Measurements from ENCODE around the gene PCDH17.

Gene PCDH17

DNA sequence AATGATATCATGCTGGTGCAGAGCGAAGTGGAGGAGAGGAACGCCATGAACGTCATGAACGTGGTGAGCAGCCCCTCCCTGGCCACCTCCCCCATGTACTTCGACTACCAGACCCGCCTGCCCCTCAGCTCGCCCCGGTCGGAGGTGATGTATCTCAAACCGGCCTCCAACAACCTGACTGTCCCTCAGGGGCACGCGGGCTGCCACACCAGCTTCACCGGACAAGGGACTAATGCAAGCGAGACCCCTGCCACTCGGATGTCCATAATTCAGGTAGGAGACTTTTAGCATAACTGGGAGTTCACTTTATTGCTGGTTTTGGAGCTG, 3.3 kb downstream of the PCDH17 start:
- DNase-seq (ENCODE audit: low read depth) = no peak

DNA sequence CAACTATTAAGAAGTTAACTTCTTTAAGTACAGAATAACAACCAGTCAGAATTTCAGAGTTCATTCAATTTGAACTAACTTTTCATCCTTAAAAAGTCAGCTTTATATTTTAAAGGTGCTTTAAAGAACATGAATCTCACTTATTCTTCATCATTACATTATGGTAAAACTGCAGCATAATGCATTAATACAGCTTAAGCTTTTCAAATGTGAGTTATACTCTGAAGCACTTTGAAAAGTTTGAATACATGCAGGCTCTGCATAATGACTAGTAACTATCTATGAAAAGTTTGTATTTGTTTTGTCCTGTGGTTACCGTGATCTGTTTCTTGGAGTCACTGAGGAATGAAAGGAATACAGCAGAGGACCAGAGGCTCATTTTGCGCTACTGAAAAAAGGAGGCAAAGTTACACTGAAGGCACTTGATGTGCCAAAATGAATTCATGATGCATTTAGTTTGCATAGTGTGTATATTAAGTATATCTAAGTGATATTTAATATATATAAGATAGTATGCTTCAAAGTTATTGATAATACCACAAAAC, 4.1 kb downstream of the PCDH17 start:
- DNase-seq (ENCODE audit: low read depth) = no peak

DNA sequence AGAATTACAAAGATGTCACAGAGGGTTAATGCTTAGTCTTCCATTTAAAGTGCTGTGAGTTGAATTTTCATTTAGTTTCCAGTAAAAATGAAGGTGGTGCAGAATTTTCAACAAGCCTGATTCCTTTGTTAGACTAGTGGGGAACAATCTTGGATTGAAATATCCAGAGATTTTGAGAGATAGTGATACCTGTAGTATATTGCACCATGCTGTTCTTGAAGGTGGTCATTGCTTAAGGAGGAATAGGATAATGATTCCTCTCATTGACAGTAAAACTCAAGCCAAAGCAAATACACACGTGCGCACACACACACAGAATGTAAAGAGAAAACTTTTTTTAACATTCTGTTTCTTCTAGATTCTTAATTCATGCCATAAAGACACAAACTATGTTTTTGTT, 5.3 kb downstream of the PCDH17 start:
- no peak for DNase-seq (ENCODE audit: low read depth)

DNA sequence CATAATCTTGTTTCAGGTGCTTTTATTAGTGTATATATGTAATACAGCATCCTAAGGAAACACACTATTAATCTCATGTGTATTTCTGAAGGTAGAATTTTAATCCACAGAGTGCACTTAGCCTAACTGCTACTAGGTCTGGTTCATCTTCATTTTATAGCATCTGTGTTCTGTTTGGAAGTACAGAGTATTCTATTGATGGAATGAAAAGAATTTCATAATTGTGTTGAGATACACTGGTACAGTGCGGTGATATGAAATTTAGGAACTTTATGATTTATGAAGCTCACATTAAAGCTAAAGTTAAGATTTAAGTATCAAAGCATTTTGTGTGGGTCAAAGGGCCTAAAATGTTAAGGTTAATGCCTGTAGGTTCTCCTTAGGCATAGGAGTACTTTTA, 6.0 kb downstream of the PCDH17 start:
- no peak for DNase-seq (ENCODE audit: low read depth)

DNA sequence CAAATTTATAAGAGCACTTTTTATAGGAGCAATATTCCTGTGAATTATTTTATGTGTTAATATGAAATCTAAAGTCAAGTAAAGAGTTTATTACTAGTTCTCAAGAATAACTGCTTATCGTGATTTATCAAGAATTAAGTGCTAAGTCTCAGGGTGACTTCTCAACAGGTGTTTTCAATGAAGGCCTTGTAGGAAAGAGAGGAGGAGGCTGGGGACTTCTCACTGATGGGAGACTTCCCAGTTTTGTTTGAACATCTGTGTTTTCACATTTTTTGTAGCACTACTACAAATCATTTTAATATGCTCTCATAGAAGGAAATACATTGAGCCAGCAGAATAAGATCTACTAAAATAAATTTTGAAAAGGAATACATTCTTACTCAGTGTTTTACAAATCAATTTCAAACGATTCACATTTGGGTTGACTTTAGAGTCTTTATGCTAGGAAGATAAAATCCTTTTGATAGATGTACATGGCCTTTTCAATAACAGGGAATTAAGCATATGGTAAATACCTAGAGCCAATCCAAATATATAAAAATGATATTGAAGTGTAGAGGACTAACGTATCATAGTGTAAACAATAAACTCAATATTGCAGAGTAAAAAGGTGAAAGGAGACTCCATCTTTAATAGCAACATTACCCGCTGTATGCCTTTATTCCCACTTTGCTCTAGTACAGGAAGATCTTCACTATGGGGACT, 6.8 kb downstream of the PCDH17 start:
- no peak for DNase-seq (ENCODE audit: low read depth)

DNA sequence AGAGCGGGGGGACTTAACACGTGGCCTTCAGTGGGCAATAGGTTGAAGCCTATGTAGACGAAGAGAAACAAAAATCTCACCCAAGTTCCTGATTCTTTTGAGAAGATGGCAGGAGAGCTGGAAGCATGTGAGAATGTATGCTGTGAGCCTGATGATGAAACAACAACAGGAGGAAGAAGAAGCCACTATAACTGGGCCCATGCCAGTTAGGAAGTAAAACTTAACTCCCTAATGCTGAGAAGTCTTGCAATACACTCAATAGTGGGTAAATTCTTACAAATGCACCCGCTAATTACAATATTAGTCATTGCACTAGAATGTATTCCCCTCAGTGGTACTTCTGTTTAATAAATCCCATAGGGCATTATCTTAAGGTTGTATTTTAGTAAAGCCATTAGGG, 9.1 kb downstream of the PCDH17 start:
- DNase-seq (ENCODE audit: low read depth) = no peak

DNA sequence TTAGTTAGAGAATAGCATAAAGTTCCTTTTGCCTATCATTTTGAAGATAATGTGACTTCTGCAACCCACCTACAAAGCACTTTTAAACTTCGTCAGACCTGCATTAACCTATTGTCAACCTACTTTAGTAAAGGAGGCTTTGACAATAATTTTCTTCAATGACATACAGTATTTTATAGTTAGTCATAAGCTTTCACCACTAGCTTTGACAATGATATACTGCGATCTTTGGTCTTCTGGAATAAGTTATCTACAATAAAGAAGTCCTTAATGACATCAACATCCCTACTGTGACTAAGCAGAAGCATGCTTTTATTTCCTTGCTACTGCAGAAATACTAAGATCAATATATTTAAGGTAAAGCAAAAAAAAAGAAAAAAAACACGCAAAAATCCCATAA, 9.5 kb downstream of the PCDH17 start:
- DNase-seq (ENCODE audit: low read depth) = no peak

DNA sequence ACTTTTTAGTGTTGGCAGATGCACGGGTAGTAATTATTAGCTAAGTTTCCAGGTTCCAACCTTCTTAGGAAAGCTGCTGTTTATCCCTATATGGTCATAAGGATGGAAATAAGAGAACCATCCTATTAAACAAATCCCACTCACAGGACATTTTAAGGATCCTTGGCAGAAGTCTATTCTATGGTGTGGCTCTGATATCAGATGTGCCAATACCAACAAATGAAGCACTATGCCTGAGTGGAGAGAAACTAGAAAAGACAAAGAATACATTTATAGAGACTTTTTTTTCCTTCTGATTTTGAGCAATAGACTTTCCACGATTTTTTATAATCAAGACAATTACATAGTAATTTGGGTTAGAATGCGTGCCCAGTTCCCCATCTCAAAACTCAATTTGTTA, 12.6 kb downstream of the PCDH17 start:
- no peak for DNase-seq (ENCODE audit: low read depth)

DNA sequence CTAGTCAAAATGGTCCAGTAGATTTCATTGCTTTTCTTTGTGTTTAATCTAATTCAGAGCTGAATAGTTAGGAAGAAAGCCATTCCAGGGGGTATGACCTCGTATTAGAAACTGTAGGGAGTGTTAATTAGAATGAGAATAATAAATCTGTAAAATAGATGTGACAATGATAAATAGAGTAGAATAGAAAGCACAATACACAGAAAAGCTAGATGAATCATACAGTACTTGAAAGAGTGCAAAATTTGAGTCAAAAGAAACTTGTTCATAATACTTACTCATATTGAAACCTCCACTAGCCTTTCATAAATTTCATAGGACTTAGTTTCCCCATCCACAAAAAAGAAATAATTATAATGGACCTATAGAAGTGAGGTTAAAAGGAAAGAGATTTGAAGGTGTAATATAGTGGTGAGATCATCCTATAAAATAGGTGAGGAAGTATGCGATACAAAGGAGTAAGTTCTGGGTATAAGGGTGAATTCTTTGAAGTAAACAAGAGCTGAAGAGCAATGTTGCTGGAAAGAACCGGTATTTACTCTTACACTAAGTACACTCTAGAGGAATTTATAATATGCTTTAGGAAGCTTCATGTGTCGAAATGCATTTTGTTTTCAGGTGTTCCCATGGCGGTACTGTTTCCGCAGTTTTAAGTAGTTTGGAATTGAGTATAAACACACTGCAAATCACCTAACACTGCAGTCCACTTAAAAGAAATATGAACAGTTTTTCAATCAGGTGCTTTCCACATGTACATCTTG, 21.9 kb downstream of the PCDH17 start:
- DNase-seq (ENCODE audit: low read depth) = no peak

DNA sequence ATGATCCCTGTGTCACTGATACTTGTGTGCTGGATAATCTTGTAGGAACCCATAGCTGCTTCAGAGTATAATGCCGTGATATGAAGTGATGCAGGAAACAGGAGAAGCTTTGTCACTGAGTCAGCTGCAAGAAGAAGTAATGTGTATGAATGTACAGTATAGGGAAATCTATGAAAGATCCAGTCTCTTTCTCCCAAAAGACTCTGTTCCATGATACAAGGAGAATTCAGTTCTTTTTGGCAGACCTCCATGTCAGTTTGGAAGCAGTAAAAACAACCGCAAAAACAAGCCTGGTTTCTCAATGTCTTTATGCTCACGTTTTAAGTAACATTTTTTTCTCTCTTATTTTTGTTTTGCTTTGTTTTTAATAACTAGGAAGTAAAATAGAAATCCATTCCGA, 33.9 kb downstream of the PCDH17 start:
- DNase-seq (ENCODE audit: low read depth) = no peak

DNA sequence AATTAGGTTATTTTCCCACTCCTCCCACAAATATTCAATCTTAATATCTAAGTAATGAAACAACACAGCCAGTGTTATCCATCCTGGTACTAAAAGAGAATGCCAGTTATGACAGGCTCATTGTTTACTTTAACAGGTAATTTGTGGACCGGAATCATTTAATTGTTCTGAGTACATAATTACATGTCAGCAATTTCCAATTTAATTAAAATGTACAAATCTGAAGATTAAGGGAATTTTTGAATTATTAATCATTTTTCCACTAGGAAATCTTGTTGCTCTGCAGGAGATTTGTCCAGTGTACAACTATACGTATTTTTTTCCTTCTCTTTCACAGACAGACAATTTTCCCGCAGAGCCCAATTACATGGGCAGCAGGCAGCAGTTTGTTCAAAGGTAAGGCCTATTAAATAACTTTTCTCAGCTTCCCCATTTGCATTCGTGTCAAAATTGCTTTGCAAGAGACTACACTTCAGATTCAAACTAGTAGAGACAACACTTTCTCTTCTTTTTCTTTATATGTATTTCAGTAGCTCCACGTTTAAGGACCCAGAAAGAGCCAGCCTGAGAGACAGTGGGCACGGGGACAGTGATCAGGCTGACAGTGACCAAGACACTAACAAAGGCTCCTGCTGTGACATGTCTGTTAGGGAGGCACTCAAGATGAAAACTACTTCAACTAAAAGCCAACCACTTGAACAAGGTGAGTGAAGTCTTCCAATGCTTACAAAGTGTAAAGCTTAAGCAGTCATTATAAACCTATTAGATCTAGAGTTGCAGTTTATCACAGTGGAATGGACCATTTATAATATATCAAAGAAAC, 34.8 kb downstream of the PCDH17 start:
- no peak for DNase-seq (ENCODE audit: low read depth)

DNA sequence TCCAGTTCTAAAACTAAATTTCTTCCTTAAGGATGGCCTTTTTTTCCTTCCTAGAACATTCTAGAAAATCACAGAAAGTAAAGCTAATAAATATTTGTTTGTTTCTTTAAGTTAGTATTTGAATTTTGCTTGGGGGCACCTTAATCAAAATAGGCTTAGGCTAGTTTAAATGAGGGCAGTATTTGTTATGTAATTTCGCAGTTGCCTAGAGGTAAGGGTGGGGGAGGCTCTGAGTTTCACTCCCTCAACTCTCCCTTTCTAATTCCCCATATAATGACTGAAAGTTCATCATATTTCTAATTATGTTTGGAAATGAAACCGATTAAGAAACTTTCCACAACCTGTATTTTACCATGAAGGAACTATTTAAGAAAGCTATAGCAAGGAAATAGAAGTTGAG, 40.6 kb downstream of the PCDH17 start:
- DNase-seq (ENCODE audit: low read depth) = no peak

DNA sequence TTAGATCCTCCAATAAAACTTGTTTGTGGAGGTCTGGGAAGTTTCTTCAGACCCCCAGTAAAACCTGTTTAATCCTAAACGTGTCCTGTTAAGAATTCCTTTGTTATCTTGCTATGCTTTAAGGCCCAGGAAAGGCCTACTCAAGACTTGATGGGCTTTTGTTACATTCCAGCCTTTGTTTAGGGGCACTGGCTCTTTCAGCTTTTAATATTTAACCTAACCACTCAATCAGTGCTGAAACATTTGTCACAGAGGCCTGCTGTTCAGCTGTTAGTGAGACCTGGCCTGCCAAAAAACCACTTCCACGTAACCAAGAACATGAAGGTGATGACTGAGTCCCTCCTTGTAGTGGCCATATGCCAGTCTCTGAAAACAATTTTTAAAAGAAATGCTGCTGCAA, 41.7 kb downstream of the PCDH17 start:
- no peak for DNase-seq (ENCODE audit: low read depth)

DNA sequence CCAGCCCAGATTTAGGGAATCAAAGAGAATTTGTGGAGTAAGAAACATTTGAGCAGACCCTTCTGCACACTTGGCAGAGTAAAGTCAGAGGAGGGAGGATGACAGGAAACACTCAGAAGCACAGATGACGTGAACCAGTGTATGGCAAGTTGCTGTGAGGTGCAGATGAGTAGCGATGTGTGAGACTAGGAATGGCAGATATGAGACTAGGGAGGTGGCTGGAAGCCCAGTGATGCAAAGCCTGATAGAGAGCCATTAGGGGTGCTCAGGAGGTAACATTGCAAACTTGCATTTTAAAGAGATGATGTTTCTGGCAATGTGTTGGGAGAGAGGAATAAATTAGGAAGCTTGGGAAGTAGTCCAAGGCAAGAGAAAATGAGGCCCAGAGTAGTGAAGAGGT, 44.0 kb downstream of the PCDH17 start:
- DNase-seq (ENCODE audit: low read depth) = no peak

DNA sequence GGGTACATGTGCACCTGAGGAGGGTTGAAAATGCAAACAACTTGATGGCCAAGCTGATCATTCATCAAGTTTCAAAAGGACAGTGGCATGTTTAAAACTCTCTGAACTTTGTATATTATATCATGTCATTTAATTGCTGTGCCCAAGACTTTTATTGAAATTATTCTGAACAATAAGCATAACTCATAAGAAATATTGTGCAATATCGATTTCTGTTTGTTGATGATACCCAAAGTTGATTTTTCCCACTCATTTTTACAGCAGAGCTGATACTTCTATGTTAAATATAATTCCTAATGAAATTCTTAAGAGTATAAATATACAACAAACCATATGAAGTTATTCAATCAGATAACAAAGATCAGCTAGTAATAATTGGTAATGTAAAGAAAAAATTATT, 49.1 kb downstream of the PCDH17 start:
- no peak for DNase-seq (ENCODE audit: low read depth)

DNA sequence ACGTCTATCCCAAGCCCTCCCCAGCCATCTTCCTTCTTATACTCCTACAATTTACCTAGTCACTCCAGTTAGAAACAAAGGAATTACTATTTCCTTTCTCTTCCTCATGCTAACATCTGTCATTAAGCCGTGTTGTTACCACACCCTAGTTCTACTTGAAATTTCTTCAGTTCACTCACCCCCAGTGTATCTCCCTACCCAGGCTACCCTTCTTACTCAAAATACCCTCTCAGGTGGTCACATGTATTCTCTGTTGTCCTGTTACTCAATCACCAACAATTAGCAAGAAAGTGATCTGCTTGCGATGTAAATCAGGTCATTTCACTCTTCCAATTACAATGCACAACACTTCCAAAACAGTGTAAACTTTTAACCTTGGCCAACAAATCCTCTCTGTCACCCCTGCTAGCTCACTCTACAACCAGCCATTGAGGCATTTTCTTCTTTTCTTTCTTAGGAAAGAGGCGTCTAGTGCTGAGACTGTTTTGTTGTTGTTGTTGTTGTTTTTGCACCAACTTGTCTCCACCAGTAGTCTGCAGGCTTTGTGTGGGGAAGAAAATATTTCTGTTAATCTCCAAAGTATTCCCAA, 50.7 kb downstream of the PCDH17 start:
- no peak for DNase-seq (ENCODE audit: low read depth)

DNA sequence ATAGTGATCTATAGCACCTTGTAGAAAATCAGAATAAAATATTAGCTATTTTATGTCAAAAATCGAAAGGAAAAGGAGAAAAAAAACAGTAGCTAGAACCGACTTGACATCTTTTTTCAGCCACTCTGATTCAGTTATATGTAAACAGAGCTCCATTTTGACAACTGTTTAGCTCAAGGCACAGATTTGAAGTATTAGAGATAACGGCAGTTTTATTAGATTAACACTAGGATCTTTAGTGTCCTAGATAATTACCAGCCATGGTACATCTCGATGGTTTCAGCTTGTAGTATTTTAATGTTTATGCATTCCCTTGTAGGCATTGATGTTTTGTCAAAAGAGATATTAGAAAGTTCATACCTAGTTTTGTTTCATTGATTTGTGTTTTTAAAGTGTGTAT, 67.3 kb downstream of the PCDH17 start:
- no peak for DNase-seq (ENCODE audit: low read depth)

DNA sequence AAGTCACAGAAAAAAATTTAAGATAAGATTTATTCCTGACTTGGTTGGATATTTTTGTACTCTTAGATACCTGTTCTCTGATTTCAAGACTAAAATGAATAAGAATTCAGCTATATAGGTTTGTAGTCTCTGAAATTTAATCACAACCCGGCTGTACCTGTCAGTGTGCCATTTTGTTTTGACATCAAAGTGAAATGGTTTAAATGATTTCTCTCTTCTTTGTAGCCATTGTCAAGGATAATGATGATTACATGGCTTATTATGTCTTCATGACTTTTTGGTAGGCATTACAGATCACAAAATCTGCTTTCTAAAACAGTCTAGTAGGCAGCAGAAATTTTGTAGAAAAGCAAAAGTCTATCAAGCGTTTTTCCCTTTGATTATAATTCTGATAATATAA, 72.5 kb downstream of the PCDH17 start:
- no peak for DNase-seq (ENCODE audit: low read depth)

DNA sequence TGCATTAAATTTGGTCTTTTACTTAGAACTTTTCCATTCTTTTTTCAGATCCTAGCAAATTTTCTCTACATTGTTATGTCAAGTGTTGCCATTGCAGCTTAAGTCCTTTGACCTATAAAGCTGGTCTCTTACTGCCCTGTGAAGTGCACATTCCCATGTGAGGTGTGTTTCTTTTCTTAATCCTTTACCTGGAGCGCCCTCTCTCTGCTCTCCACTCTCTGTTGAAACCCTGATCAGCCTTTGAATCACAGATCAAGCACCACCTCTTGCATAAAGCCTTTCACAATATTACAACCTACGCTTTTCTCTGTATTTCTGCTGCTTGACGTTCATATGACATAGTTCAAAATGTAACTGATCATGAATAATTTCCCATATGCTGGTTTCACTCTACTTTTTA, 84.8 kb downstream of the PCDH17 start:
- DNase-seq (ENCODE audit: low read depth) = no peak

DNA sequence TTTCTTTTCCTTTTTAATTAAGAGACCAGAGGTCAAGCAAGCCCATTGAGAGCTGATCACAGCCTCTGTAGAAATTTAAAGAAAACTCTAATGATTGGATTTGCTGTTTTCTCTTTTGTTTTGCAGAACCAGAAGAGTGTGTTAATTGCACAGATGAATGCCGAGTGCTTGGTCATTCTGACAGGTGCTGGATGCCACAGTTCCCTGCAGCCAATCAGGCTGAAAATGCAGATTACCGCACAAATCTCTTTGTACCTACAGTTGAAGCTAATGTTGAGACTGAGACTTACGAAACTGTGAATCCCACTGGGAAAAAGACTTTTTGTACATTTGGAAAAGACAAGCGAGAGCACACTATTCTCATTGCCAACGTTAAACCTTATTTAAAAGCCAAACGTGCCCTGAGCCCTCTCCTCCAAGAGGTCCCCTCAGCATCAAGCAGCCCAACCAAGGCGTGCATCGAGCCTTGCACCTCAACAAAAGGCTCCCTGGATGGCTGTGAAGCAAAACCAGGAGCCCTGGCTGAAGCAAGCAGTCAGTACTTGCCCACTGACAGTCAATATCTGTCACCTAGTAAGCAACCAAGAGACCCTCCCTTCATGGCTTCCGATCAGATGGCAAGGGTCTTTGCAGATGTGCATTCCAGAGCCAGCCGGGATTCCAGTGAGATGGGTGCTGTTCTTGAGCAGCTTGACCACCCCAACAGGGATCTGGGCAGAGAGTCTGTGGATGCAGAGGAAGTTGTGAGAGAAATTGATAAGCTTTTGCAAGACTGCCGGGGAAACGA, 93.1 kb downstream of the PCDH17 start:
- DNase-seq (ENCODE audit: low read depth) = no peak

DNA sequence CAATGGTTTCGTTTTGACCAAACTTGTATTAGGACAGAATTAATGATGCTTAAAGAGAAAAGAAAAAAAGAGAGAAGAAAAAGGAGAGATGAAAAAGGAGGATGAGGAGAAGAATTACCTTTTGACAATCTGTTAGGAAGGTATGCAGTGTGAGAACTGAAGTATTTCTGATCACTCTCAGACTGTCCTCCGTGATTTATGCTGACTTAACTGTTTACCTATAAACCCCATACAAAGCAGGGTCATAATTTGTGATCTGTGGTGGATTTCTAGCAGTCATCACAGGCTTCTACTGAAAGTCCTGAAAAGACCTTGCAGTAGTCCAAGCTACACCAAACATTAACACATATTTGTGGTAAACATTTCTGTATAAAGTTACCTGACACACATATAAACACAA, 93.9 kb downstream of the PCDH17 start:
- no peak for DNase-seq (ENCODE audit: low read depth)

DNA sequence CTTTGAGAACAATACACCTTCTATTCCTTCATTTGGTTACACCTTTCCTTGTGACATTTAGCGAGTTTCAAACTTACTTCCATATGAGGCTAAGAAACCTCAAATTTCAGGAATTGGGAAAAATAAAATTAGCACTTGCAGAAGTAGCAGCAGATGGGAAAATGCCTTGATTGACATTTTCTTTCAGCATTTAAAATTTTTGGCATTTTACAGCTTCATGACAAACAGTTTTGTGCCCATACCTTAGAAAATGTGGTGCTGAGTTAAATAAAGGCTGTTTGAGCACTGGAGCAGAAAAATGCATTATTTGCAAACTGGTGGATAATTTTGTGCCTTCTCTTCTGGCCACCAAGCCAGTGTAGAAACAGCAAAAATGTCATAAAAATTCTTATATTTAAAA, 95.4 kb downstream of the PCDH17 start:
- no peak for DNase-seq (ENCODE audit: low read depth)
